GM12878 (cell line): ENCODE data around the gene BNIPL. TPM values are rescaled to one million over a fixed set of nuclear protein-coding genes. Genes with fewer than 3 reads are reported as not detected.

Source experiments
- ATAC-seq: fragments of 200-7000 bp; cut with Tn5 transposase; 3 replicates; pipeline ENCODE4 v1.9.1; 2020; ENCODE audit warnings: mild to moderate bottlenecking, moderate library complexity
- BruUV-seq: library from RNA; stranded (reverse); fragments of 400-500 nt; replicated peaks from 2 replicates; lab custom pipeline; 2021; lab: Mats Ljungman, UMichigan
- CTCF ChIA-PET: fragments of 300-600 bp; sonication (Branson Sonifier 250); formaldehyde crosslinking; extraction: SDS; loops from one replicate; lab custom pipeline; 2021; ENCODE audit warnings: inconsistent platforms; lab: Yijun Ruan, JAX
- POLR2A ChIA-PET: fragments of 350-600 bp; formaldehyde crosslinking; extraction: SDS; loops from one replicate; lab custom pipeline; 2021; ENCODE audit warnings: inconsistent platforms; lab: Charles Lee
- RAD21 ChIA-PET: fragments of 300-600 bp; sonication (Branson Sonifier 250); formaldehyde crosslinking; loops from one replicate; lab custom pipeline; 2023; ENCODE audit warnings: antibody characterized with exemption; ENCODE audit not compliant: unreplicated experiment; lab: Charles Lee
- SMC1A ChIA-PET: fragments of 300-600 bp; sonication (Branson Sonifier 250); formaldehyde crosslinking; loops from one replicate; lab custom pipeline; 2023; ENCODE audit not compliant: unreplicated experiment, uncharacterized antibody; lab: Charles Lee
- DNase-seq: peaks from one replicate; pipeline ENCODE4 v3.0.0-alpha.2; 2011; ENCODE audit warnings: low read depth, low spot score
- FAIRE-seq: peaks from 3 replicates; lab custom pipeline; 2011; peaks lifted over from hg19 to GRCh38; lab: Jason Lieb, UNC
- H2AFZ ChIP-seq: 2 replicates; pipeline ENCODE4 v1.6.0; 2011; ENCODE audit warnings: low read depth, low read length, control low read depth; ENCODE audit not compliant: control insufficient read depth
- H3K27ac ChIP-seq: 2 replicates; pipeline ENCODE4 v1.5.1; 2011; ENCODE audit warnings: control low read depth; ENCODE audit not compliant: control insufficient read depth, insufficient read depth
- H3K27me3 ChIP-seq, 2 experiments: replicated peaks in 1 of 2; 2 replicates each; pipeline versions ENCODE4 v1.6.0 to v1.6.1; 2011; ENCODE audit warnings: low read length in 1 of 2; ENCODE audit not compliant: control insufficient read depth in 2 of 2, insufficient read depth in 2 of 2
- H3K36me3 ChIP-seq, 2 experiments: 2 replicates each; pipeline ENCODE4 v1.5.1; 2011; ENCODE audit warnings: low read length in 1 of 2; ENCODE audit not compliant: control insufficient read depth in 2 of 2, insufficient read depth in 2 of 2
- H3K4me1 ChIP-seq: 2 replicates; pipeline ENCODE4 v1.6.1; 2011; ENCODE audit warnings: mild to moderate bottlenecking, low read length, moderate library complexity, mixed read lengths; ENCODE audit not compliant: control insufficient read depth, insufficient read depth
- H3K4me2 ChIP-seq: 2 replicates; pipeline ENCODE4 v1.6.0; 2011; ENCODE audit warnings: control low read depth; ENCODE audit not compliant: control insufficient read depth, insufficient read depth
- H3K4me3 ChIP-seq: fragments of 200-600 bp; sonication (generic); 2 replicates; pipeline ENCODE4 v1.5.1; 2016
- H3K79me2 ChIP-seq: 2 replicates; pipeline ENCODE4 v1.6.0; 2011; ENCODE audit warnings: low read length; ENCODE audit not compliant: control insufficient read depth, insufficient read depth
- H3K9ac ChIP-seq: 2 replicates; pipeline ENCODE4 v1.8.0; 2011; ENCODE audit warnings: low read length, control low read depth, mixed read lengths; ENCODE audit not compliant: control insufficient read depth, insufficient read depth
- H3K9me3 ChIP-seq: replicated peaks from 3 replicates; pipeline ENCODE4 v1.5.1; 2011; ENCODE audit warnings: mild to moderate bottlenecking, low read length; ENCODE audit not compliant: control insufficient read depth, insufficient read depth
- H4K20me1 ChIP-seq: 2 replicates; pipeline ENCODE4 v1.6.0; 2011; ENCODE audit not compliant: control insufficient read depth, insufficient read depth
- CUX1 ChIP-seq: IDR thresholded peaks from 2 replicates; pipeline ENCODE4 v1.6.1; 2012; ENCODE audit warnings: improper control_type of control experiment, low read depth, low read length; ENCODE audit not compliant: insufficient replicate concordance
- NFYB ChIP-seq: IDR thresholded peaks from 2 replicates; pipeline ENCODE4 v1.6.1; 2011; ENCODE audit warnings: low read depth, mild to moderate bottlenecking, low read length, improper control_type of control experiment, moderate library complexity; ENCODE audit not compliant: insufficient read depth
- PML ChIP-seq: IDR thresholded peaks from 2 replicates; pipeline ENCODE4 v1.6.1; 2012; ENCODE audit warnings: low read length, inconsistent platforms
- RCOR1 ChIP-seq: conservative IDR thresholded peaks from 2 replicates; pipeline ENCODE4 v1.6.1; 2012; ENCODE audit warnings: low read depth, low read length, improper control_type of control experiment
- TAF1 ChIP-seq: IDR thresholded peaks from 2 replicates; pipeline ENCODE4 v1.6.1; 2011; ENCODE audit warnings: mild to moderate bottlenecking, low read depth, low read length, borderline replicate concordance
- WRNIP1 ChIP-seq: IDR thresholded peaks from 2 replicates; pipeline ENCODE4 v1.6.1; 2011; ENCODE audit warnings: low read depth, low read length, improper control_type of control experiment, borderline replicate concordance
- YY1 ChIP-seq: IDR thresholded peaks from 2 replicates; pipeline ENCODE4 v1.6.1; 2011; ENCODE audit warnings: low read depth, mild to moderate bottlenecking, low read length
- ZBED1 ChIP-seq: IDR thresholded peaks from 2 replicates; pipeline ENCODE4 v1.6.1; 2016; ENCODE audit warnings: borderline replicate concordance
- ZBTB40 ChIP-seq: fragments of 450-650 bp; IDR thresholded peaks from 2 replicates; pipeline ENCODE4 v1.6.1; 2016; ENCODE audit warnings: mild to moderate bottlenecking, moderate library complexity, borderline replicate concordance
- ZNF217 ChIP-seq: fragments of 450-650 bp; IDR thresholded peaks from 2 replicates; pipeline ENCODE4 v1.6.1; 2017; ENCODE audit warnings: antibody characterized with exemption, mild to moderate bottlenecking
- WGBS: methylation state at CpG from one replicate; pipeline ENCODE4 v1.1.6; 2016; ENCODE audit warnings: low lambda C conversion rate; ENCODE audit not compliant: insufficient replicate concordance, insufficient coverage; ENCODE audit errors: missing lambda C conversion rate; 5-methylcytosine and 5-hydroxymethylcytosine counted together
- in situ Hi-C: fragments of 300-500 bp; cut with MboI; formaldehyde crosslinking; loops from 9 replicates; pipeline ENCODE4 v1.14.3; 2018; ENCODE audit warnings: mixed read lengths
- intact Hi-C: fragments of 100-400 bp; cut with micrococcal nuclease; formaldehyde crosslinking; loops from one replicate; pipeline ENCODE4 v1.14.2; 2022; ENCODE audit not compliant: unreplicated experiment
- polyA plus RNA-seq, 11 experiments: library from polyadenylated mRNA; depleted of rRNA in 4 of 11; unstranded in 6 of 11; stranded (reverse) in 5 of 11; fragments of >200 nt; fragmentation: Nextera tagmentation in 4 of 11; fragmentation: Illumina TruSeq in 1 of 11; extraction: Ambion mirVana in 4 of 11; extraction: Trizol in 1 of 11; gene quantifications; 1 replicate in 1 of 11; 2 replicates in 10 of 11; pipeline versions ENCODE4 v1.2.1 to v1.2.3, GENCODE V29; 2011 to 2016; ENCODE audit warnings: inconsistent platforms in 2 of 11, missing spikeins in 2 of 11, low read depth in 1 of 11
- total RNA-seq, 4 experiments: library from RNA; depleted of rRNA in 3 of 4; stranded (reverse); fragments of >200 nt in 3 of 4; fragmentation: Illumina TruSeq in 1 of 4; extraction: Trizol in 1 of 4; gene quantifications; 2 replicates each; pipeline versions ENCODE4 v1.2.1 to v1.2.3, GENCODE V29; 2013 to 2021
- TF ChIP-seq, protein P1 (sequence below): IDR thresholded peaks from 2 replicates; pipeline ENCODE4 v1.6.1; 2011; ENCODE audit warnings: borderline replicate concordance, low read depth, mild to moderate bottlenecking, moderate library complexity, mixed read lengths, low read length; ENCODE audit not compliant: insufficient read depth; ENCODE audit errors: extremely low read length

Gene BNIPL
- total and polyA plus RNA-seq, 10 of the 15 experiments (the other 5 are each of a cell fraction or from before 2014, with no cell fraction given): 0.05 to 1.1 (median 0.17) TPM

DNA sequence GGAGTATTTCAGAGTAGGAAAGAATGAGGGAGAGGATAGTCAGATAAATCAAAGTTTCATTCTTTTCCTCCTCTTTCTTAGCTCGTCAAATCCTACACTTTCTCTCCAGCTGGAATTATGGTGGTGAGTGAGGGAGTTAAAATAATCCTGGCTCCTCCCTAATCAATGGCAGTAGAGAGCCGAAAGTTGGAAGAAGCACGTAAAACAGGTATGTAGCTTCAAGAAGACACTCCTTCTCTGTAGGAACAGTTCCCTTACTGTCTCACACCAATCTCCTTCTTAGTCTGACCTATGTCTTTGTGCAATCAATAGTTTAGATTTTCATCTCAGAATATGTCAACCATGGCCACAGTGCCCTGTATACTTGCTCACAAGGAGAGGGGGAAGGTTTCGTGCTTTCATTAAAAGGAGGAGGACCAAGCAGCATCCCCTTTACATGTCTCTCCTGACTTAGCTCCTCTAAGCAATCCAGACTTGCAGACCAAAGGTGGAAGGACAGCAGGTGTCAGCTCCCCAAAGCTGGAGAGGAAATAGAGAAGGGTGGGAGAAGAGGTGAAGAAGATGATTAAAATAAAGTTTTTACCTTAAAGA lies 30.6 kb upstream of the BNIPL start:
- POLR2A ChIA-PET: interaction anchor here (0.5 to 1.7 kb wide), 12 partner anchors 10 to 773 kb away, joined by 3 to 7 read pairs (median 4); partner anchors contain the start of gene TNFAIP8L2
- H3K27me3 ChIP-seq: no peaks in the 10 kb centered on the region
- H3K79me2 ChIP-seq: peaks cover 16% of the 10 kb centered on the region
- TF ChIP-seq PML: no peak
- TF ChIP-seq ZBED1: no peak
- no peak for TF ChIP-seq NFYB
- TF ChIP-seq CUX1: no peak
- TF ChIP-seq, protein P1, sequence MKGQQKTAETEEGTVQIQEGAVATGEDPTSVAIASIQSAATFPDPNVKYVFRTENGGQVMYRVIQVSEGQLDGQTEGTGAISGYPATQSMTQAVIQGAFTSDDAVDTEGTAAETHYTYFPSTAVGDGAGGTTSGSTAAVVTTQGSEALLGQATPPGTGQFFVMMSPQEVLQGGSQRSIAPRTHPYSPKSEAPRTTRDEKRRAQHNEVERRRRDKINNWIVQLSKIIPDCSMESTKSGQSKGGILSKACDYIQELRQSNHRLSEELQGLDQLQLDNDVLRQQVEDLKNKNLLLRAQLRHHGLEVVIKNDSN: no peak
- TF ChIP-seq RCOR1: no peak
- no peak for TF ChIP-seq TAF1
- TF ChIP-seq WRNIP1: no peak
- TF ChIP-seq YY1: no peak
- no peak for TF ChIP-seq ZBTB40
- TF ChIP-seq ZNF217: no peak

More for the DNA sequence above, 30.6 kb upstream of the BNIPL start:
- Histone ChIP-seq H3K4me1 (peaks cover 12% of the 10 kb centered on the region), H3K9ac (peak overlapping the region; percentile 66), H3K27ac (peak overlapping the region; percentile 73), H3K4me2 (peak overlapping the region; percentile 100), H2AFZ (peak overlapping the region; percentile 86), H4K20me1 (no peaks in the 10 kb centered on the region), H3K4me3 (peak overlapping the region; percentile 73), H3K9me3 (no peaks in the 10 kb centered on the region), H3K36me3 (no peaks in the 10 kb centered on the region; a peak in 1 of 4 replicates)
- intact Hi-C loops: no loop called here
- FAIRE-seq (no peak), DNase-seq (no peak), ATAC-seq (no peak)
- in situ Hi-C loops: no loop called here
- ChIA-PET SMC1A (interaction anchor here (0.7 to 3.6 kb wide), 11 partner anchors 10 to 490 kb away, joined by 3 to 34 read pairs (median 4); partner anchors contain the start of genes CDC42SE1, MLLT11 and TNFAIP8L2), RAD21 (interaction anchor here (1.1 to 2.1 kb wide), 9 partner anchors 10 to 184 kb away, joined by 3 to 20 read pairs (median 5); partner anchors contain the start of genes C1orf56, CERS2, TNFAIP8L2 and VPS72), CTCF (interaction anchor here (1.0 to 16.2 kb wide), 15 partner anchors 10 to 489 kb away, joined by 3 to 252 read pairs (median 4); partner anchors contain the start of genes ANXA9, C1orf56, CERS2 and GABPB2)
- 48% methylated on average over 4 of the region's 4 CpGs for WGBS
- BruUV-seq: TSS peak; percentile 73
